HG03064 (cell line): ENCODE results near the gene PRF1.
"Not testable (repeated sequence)": the region's sequence is repeated elsewhere in the genome, so short reads cannot be mapped to it uniquely, and the experiment has no call there.

ENCODE experiments used
- ATAC-seq: cut with Tn5 transposase; IDR thresholded peaks from one replicate; pipeline ENCODE4 v1.9.1; 2021; ENCODE audit warnings: low read depth; ENCODE audit not compliant: unreplicated experiment

Gene PRF1

DNA sequence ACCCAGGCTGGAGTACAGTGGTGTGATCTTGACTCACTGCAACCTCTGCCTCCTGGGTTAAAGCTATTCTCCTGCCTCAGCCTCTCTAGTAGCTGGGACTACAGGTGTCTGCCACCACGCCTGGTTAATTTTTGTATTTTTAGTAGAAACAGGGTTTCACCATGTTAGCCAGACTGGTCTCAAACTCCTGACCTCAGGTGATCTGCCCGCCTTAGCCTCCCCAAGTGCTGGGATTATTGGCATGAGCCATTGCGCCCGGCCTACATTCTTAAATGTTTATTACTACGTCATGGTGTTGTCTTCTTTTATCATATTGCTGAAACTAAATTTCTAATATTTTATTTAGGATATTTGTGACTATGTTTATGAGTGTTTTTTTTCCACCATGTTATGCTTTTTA is 21.4 kb downstream of the PRF1 start:
- ATAC-seq, result not testable (repeated sequence)

GRCh38 chr10:70579234-70580002 is 23.1 kb downstream of the PRF1 start:
- ATAC-seq, result no peak

DNA sequence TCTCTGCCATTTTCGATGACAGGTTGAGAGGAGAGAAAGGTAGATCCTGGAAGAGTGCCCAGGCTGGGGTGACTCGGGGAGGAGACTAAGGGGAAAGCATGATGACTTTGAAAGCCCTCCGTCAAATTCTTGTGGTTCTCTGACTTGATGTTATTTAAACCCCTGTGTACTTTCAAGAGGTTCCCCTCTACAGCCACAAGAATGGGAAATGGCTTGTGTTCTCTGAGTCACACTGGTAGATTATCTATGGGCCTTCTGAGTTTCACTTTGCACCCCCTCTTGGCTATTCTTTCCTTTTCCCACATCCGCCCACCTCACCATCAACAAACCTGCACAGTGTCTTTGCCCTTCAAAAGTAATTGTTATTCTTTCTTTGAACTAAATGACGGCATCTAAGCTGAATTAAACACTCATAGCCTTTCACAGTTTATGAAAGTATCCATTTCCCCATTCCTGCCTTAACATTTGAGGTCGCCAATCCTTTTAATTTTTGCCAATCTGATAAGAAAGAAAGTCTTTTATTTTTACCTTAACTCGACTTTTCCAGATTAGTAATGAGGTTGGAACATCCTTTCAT is 24.1 kb downstream of the PRF1 start:
- ATAC-seq, result peak; percentile 50

GRCh38 chr10:70576803-70577517 is 25.6 kb downstream of the PRF1 start:
- ATAC-seq, result no peak

GRCh38 chr10:70575874-70576802 is 26.4 kb downstream of the PRF1 start:
- peak; percentile 50 for ATAC-seq

DNA sequence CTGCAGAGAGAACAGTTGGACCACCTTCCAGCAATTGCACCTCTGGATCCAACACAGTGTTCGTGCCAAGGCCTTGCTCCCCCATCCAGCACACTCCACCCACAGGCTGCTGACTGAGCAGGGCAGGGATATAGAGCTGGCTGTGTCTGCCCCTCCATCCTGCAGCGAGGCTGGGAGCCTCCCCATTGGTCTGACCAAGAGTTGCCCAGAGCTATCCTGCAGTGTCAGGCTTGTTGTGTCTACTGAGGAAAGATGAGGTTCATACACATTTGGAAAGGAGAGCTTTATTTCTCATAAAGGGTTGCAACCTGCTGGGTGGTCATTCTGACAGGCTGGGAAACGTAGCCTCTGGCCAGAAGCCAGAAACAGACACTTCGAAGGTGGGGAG is 27.1 kb downstream of the PRF1 start:
- no peak for ATAC-seq

DNA sequence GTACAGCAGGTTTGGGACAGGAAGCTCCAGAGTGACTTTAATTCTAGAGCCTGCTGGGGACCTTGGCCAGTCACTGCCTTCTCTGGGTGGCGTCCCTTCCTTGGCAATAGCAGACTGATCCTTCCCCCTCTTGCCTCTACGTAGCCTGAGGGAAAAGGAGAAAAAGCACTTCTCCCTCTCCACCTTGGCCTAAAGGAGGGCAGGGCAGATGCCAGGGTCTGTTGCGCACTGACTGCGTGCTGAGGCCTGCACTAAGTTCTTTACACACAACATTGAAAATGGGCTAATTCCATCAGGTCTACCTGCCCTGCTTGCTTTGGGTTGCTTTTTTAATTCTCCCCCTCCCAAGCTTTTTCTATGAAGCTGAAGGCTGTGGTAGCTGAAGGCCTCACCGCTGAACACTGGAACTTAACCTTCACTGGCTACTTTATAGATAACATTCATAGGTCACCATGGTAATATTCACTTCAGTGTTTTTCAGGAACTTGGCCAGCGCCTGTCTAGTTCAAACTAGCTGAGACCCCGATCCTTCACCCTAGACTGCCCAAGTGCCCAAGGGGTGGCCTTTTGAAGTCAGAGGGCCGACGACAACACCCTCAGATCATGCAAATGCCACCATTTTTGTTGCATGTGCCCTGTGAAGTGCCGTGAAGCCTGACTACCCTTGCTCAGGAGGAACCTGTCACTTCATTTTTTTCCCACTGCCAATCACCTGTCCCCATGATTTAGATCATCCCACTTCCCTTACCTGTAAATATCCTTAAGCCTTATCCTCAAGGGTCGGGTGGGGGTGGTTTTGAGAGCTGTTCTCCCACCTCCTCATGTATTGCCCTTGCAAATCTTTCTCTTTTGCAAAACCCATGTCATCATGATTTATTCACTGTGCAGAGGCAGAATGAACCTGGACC is 28.7 kb downstream of the PRF1 start:
- ATAC-seq, result no peak

DNA sequence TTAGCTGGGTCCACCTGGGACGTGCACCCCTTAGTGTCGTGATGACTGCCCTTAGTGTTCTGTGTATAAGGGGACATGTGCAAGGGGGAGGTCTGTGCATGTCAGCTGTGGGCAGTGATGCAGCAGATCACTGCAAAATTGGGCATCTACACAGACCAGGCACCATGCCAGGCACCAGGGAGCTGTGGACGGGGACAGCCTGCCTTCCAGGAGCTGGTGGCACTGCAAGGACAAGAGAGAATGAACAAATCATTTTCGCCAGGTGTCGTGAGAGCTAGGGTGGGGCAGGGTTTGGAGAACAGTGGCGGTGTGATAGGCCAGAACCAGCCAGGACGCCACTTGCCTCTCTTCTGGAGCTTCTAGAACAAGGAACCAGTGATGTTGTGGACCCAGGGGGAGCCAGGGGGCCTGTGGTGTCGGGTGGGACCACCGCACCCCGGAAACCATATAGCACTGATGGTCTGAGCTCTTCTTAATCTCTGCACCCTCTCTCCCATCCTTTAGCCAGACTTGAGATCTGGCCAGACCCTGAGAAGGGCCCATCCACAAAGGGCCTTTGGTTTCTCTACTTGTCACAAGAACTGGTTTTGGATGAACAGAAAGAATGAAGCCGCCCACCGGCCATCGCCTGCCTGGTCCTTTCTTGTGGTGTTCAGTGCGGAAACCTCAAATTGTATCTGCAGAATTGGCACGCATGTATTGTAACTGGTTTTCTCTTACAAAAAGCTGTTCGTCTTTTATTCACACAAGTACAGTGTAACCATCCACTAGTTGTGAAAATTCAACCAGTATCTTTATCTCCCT is 30.7 kb downstream of the PRF1 start:
- no peak for ATAC-seq

- no peak for ATAC-seq
Observed at GRCh38 chr10:70571236-70571635, 31.3 kb downstream of the PRF1 start.

GRCh38 chr10:70568781-70569495 is 33.6 kb downstream of the PRF1 start:
- ATAC-seq, result no peak

DNA sequence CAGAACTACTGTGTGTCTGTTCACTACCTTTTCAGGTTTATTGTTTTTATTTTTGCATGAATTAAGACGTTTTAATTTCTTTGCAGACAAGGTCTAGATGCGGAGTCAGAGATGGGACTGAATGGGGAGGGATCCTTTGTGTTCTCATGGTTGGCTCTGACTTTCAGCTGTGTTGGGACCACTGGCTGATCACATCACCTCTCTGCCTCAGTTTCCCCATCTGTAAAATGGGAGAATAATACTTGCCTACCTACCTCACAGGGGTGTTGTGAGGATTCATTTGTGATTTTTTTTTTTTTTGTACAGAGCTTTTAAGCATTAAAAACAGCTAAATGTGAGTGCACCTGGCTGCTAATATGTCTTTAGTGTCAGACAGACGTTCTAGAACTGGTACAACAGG is 34.4 kb downstream of the PRF1 start:
- no peak for ATAC-seq

DNA sequence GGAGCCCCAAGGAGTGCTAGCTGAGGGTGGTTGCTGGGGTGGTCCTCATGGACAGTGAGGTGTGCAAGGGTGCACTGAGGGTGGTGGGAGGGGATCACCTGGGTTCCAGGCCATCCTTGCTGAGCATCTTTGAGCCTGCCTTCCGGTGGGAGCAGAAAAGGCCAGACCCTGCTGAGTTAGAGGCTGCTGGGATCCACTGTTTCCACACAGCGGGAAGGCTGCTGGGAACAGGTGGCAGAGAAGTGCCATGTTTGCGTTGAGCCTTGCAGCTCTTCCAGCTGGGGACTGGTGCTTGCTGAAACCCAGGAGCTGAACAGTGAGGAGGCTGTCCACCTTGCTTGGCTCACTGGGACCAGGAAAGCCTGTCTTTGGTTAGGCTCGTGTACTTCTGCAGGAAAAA is 34.9 kb downstream of the PRF1 start:
- no peak for ATAC-seq

GRCh38 chr10:70566515-70567290 is 35.8 kb downstream of the PRF1 start:
- no peak for ATAC-seq

- ATAC-seq, result no peak
Observed at GRCh38 chr10:70565556-70566514, 36.7 kb downstream of the PRF1 start.

DNA sequence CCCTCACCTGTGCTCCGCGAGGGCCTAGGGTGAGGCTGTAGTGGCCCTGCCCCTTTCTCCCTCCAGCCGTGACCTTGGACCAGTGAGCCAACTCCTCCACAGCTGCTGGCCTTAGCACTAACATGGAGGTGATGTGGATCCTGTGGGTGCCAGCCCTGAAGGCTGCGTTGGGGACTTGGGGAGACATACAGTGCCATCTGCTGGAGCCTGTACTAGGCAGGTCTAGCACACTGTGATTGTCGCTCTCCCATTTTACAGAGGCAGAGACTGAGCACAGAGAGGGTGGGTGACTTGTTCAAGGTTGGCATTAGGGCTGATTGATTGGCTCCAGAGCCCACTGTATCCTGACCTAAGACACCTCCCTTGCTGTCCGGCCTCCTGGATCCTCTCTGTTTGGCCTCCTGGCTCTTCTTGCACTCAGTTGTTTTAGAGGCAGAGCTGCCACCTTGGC is 37.6 kb downstream of the PRF1 start:
- no peak for ATAC-seq

DNA sequence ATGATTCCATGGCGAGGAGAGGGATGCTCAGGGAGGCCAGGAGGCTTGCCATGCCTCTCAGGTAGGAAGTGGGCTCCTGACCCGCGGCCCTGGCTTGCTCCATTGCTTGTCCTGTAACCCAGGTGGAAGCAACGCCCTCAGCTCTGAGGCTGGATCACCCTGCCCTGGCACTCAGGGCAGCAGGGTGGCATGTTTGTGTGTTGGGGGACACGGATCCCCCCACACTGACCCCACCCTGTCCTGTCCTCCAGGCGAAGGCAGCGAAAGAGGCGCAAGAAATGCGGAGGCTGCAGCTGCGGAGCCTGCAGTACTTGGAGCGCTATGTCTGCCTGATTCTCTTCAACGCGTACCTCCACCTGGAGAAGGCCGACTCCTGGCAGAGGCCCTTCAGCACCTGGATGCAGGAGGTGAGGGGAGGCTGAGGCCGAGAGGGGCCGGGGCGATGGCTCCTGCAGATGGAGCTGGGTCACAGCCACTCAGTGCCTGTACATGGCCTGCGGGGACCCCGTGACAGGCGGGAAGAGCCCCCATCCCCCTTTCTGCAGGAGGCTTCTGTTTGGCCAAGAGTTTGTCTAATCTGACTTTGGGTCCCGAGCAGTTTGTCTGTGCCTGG is 38.3 kb downstream of the PRF1 start:
- no peak for ATAC-seq
